Measurements from ENCODE around the gene GPR42.

GRCh38 chr19:35397064-35397463, 26.2 kb downstream of the GPR42 start:
- TF ChIP-seq, protein P1, sequence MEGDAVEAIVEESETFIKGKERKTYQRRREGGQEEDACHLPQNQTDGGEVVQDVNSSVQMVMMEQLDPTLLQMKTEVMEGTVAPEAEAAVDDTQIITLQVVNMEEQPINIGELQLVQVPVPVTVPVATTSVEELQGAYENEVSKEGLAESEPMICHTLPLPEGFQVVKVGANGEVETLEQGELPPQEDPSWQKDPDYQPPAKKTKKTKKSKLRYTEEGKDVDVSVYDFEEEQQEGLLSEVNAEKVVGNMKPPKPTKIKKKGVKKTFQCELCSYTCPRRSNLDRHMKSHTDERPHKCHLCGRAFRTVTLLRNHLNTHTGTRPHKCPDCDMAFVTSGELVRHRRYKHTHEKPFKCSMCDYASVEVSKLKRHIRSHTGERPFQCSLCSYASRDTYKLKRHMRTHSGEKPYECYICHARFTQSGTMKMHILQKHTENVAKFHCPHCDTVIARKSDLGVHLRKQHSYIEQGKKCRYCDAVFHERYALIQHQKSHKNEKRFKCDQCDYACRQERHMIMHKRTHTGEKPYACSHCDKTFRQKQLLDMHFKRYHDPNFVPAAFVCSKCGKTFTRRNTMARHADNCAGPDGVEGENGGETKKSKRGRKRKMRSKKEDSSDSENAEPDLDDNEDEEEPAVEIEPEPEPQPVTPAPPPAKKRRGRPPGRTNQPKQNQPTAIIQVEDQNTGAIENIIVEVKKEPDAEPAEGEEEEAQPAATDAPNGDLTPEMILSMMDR (IDR thresholded peaks at IDR 0.05) = no peak
- no peak for TF ChIP-seq ZFX (IDR thresholded peaks at IDR 0.05; ENCODE audit: borderline replicate concordance)
